HG03460 (cell line): ENCODE results near the gene STAT2.
"Not testable (repeated sequence)": the region's sequence is repeated elsewhere in the genome, so short reads cannot be mapped to it uniquely, and the experiment has no call there.

ENCODE experiments used
- ATAC-seq: cut with Tn5 transposase; IDR thresholded peaks from one replicate; pipeline ENCODE4 v1.9.1; 2021; ENCODE audit not compliant: unreplicated experiment

STAT2 gene

GRCh38 chr12:56362130-56363059 lies 2.5 kb upstream of the STAT2 start, which contains the start of gene APOF:
APOF (minus strand) TSS chr12:56362857; CDS start chr12:56362745, 112 bp downstream.
- ATAC-seq = no peak

- ATAC-seq = no peak
Measured at GRCh38 chr12:56361487-56362129, 1.7 kb upstream of the STAT2 start.

DNA sequence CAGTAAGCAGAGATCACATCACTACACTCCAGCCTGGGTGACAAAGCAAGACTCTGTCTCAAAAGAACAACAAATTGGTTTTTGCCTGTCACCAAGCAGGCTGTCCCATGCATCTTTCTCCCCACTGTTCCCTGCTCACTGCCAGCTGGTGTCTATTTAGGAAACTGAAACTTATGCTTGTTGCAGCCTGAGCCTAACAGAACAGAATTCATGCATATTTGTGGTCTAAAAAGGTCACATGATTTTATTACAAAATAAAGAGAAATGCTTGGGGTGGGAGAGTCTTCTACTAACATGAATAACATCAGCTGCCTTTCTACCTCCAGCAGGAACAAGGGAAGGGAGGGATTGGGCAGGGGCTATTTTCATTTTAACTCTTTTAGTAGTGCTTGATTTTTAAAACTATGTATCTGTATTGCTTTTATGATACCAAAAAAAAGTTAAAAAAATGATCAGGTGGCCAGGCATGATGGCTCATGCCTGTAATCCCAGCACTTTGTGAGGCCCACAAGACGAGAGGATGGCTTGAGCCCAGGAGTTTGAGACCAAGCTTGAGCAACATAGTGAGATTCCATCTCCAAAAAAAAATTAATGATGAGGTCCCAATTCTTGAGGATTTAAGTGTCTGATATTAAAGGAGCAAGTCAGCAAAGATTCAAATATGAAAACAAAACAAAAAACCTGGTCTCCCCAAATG lies 923 bp downstream of the STAT2 start:
- ATAC-seq = no peak

GRCh38 chr12:56351325-56351724 lies 8.6 kb downstream of the STAT2 start:
- no peak for ATAC-seq

GRCh38 chr12:56350662-56351061 lies 9.2 kb downstream of the STAT2 start:
- no peak for ATAC-seq

- ATAC-seq = no peak
Measured at GRCh38 chr12:56348776-56349175, 11.1 kb downstream of the STAT2 start.

DNA sequence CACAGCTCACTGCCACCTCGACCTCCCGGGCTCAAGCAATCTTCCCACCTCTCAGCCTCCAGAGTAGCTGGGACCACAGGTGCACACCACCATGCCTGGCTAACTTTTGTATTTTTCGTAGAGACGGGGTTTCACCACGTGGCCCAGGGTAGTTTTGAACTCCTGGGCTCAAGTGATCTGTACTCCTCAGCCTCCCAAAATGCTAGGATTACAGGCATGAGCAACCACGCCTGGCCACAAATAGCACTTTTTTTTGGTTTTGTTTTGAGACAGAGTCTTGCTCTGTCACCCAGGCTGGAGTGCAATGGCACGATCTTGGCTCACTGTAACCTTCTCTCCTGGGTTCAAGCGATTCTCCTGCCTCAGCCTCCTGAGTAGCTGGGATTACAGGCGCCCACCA lies 12.7 kb downstream of the STAT2 start:
- ATAC-seq = not testable (repeated sequence)

GRCh38 chr12:56346675-56347074 lies 13.2 kb downstream of the STAT2 start:
- no peak for ATAC-seq

DNA sequence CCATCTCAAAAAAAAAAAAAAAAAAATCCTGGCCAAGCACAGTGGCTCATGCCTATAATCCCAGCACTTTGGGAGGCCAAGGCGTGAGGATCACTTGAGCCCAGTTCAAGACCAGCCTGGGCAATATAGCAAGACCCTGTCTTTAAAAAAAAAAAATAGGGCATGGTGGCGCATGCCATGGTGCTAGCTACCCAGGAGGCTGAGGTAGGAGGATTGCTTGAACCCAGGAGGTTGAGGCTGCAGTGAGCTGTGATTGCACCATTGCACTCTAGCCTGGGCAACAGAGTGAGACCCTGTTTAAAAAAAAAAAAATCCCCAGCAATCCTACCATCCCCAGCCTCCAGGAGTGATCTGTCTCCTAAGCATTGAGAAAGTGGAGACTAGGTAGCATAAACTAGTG lies 17.6 kb downstream of the STAT2 start:
- ATAC-seq = not testable (repeated sequence)

DNA sequence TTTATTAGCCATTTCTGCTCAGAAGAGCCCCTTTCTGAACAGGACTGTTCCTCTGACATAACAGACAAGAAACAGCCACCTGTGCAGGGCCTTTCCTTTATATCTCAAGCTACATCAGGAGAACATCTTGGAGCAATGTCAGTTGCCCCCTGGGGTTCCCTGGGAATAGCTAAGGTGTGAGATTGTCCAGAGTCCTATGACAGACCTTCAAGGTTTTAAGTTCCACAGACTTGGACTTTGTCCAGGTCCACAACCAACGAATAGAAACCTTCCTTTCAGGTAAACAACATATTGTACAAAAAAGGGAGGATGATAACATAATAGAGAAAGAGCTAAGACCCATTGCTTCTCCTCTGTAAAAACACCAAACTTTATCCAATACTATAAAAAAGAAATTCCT lies 18.3 kb downstream of the STAT2 start:
- no peak for ATAC-seq

DNA sequence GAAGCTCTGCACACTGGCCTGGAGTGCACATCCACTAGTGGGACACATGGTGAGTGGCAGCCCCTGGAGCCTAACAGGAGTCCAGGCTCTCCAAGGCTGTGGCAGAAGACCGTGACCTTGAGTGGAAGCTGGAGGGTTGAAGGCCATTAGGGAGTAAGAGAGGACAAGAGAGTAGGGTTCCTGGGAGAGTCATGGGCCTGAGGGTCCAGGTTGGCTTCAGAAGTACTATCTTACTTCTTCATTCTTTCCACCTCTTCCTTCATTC lies 20.8 kb downstream of the STAT2 start:
- no peak for ATAC-seq

DNA sequence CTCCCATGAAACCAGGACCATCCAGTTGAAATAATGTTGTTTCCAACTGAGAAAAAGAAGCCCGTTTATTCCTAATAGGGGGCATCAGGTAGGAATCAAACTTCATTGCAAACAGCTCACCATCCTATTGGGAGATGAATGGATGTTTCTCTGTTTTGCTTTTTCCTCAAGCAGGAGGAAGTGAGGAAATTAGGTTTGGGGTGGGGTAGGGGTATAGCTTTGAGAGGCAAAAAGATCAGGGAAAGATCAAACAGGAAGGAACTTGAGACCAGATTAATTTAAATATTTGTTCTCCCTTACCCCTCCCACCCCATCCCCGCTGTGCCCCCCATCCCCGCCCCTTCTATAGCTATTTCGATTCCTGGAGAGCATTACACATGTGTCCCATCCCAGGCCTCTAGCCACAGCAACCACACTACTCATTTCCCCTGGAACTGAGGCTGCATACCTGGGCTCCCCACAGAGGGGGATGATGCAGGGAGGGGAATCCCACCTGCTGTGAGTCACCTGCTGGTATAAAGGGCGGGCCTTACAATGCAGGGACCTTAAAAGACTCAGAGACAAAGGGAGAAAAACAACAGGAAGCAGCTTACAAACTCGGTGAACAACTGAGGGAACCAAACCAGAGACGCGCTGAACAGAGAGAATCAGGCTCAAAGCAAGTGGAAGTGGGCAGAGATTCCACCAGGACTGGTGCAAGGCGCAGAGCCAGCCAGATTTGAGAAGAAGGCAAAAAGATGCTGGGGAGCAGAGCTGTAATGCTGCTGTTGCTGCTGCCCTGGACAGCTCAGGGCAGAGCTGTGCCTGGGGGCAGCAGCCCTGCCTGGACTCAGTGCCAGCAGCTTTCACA lies 21.4 kb downstream of the STAT2 start, which contains the start of gene IL23A:
IL23A (plus strand) TSS at position 577 of the 850 bp plus-strand sequence; CDS start at position 738, 161 bp downstream.
- ATAC-seq = no peak

- no peak for ATAC-seq
Measured at GRCh38 chr12:56337753-56338251, 22.1 kb downstream of the STAT2 start.

DNA sequence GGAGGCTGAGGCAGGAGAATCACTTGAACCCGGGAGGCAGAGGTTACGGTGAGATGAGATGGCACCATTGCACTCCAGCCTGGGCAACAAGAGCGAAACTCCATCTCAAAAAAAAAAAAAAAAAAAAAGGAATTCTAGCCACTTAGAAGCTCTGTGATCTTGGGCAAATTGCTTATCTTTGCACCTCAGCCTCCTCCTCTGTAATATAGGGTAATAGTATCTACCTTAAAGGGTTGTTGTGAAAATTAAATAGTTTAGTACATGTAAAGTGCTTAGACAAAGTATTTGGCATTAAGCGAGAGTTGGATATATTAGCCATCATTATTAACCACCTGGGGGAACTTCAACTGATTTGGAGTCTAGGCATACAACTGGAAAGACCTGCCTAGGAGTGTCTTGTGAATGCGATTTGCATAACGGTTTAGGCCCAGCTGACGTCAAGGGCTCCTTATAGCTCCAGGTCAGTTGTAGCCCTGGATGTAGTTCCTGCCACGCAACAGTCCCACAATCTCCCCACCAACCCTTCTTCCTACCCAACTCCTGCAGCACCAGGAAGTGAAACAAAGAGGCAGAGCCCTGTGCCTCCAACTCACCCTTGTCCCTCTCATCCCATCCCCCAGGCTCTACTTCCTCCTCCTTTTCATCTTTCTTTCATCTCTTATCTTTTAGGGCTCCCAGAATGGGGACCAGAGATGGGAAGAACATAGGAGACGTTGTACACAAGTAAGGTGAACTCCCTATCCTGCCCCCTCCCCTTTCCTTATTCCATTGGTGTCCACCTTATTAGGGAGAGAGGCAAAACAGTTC lies 23.3 kb downstream of the STAT2 start:
- ATAC-seq = no peak

DNA sequence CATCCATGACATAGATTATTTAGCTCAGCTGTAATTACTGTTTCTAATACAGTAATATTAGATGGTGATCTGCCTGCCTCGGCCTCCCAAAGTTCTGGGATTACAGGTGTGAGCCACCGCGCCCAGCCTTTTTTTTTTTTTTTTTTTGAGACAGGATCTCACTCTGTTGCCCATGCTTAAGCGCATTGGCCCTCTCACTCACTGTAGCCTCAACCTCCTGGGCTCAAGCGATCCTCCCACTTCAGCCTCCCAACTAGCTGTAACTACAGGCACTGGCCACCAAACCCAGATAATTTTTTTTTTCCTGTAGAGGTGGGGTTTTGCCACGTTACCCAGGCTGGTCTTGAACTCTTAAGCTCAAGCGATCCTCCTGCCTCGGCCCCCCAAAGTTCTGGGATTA lies 24.4 kb downstream of the STAT2 start:
- not testable (repeated sequence) for ATAC-seq

GRCh38 chr12:56334490-56334793 lies 25.5 kb downstream of the STAT2 start:
- ATAC-seq = no peak

GRCh38 chr12:56333679-56334489 lies 26.0 kb downstream of the STAT2 start, which contains the start of gene PAN2:
PAN2 (minus strand) TSS chr12:56334000; CDS start chr12:56333094, 906 bp downstream.
- peak; percentile 94 for ATAC-seq

- ATAC-seq = no peak
Measured at GRCh38 chr12:56333197-56333678, 26.7 kb downstream of the STAT2 start.
